Activated CD4-positive, alpha-beta T cell treated with anti-CD3 and anti-CD28 coated beads for 36 hours (primary cell): Measurements from ENCODE around the gene ZNF580. TPM values are rescaled to one million over a fixed set of nuclear protein-coding genes. Genes with fewer than 3 reads are reported as not detected.

Experiments used
- ATAC-seq: fragments of 200-7000 bp; cut with Tn5 transposase; one replicate; pipeline ENCODE4 v1.10.0; 2021; ENCODE audit warnings: mild to moderate bottlenecking, moderate library complexity
- CTCF ChIA-PET: fragments of 350-600 bp; sonication (Branson Sonifier 250); formaldehyde crosslinking; loops from one replicate; lab custom pipeline; 2021; ENCODE audit warnings: antibody characterized with exemption; lab: Charles Lee
- POLR2A ChIA-PET: fragments of 350-600 bp; sonication (Branson Sonifier 250); formaldehyde crosslinking; loops from one replicate; lab custom pipeline; 2021; ENCODE audit warnings: antibody characterized with exemption, inconsistent platforms; lab: Charles Lee
- DNase-seq: peaks from one replicate; pipeline ENCODE4 v3.0.0-alpha.2; 2020
- H3K27ac Mint-ChIP-seq: one replicate; pipeline ENCODE4 v1.8.0; 2021; ENCODE audit warnings: mixed read lengths
- H3K27me3 Mint-ChIP-seq: one replicate; pipeline ENCODE4 v1.8.0; 2021; ENCODE audit warnings: mixed read lengths
- H3K36me3 Mint-ChIP-seq: one replicate; pipeline ENCODE4 v1.8.0; 2021; ENCODE audit warnings: low read depth, mixed read lengths
- H3K4me1 Mint-ChIP-seq: one replicate; pipeline ENCODE4 v1.8.0; 2021; ENCODE audit warnings: mixed read lengths
- H3K4me3 Mint-ChIP-seq: one replicate; pipeline ENCODE4 v1.8.0; 2021; ENCODE audit warnings: mild to moderate bottlenecking, moderate library complexity, mixed read lengths
- H3K9me3 Mint-ChIP-seq: one replicate; pipeline ENCODE4 v1.8.0; 2021; ENCODE audit warnings: low read depth, mixed read lengths
- intact Hi-C, 2 experiments: fragments of 100-400 bp; cut with DNase I in 1 of 2; cut with micrococcal nuclease in 1 of 2; formaldehyde crosslinking; loops; one replicate each; pipeline versions ENCODE4 v1.14.2 to v1.15.1; 2022 to 2024; cut with DNase I, micrococcal nuclease
- total RNA-seq, 2 experiments: library from RNA; stranded (reverse); gene quantifications; one replicate each; pipeline ENCODE4 v1.2.3, GENCODE V29; 2021

Gene ZNF580
- total RNA-seq, 2 experiments from 2014 or later: 24.2 to 35.6 TPM

- ATAC-seq (no peak), DNase-seq (no peak)
- intact Hi-C loops: no loop called here
- CTCF ChIA-PET: interaction anchor here (0.7 to 2.0 kb wide), 3 partner anchors 9 to 142 kb away, joined by 3 to 11 read pairs (median 5); partner anchors contain the start of gene U2AF2
- Mint-ChIP-seq H3K9me3 (no peaks in the 10 kb centered on the region), H3K4me1 (peaks cover 45% of the 10 kb centered on the region), H3K27me3 (no peaks in the 10 kb centered on the region), H3K36me3 (peaks cover 40% of the 10 kb centered on the region), H3K27ac (peak overlapping the region; percentile 25), H3K4me3 (peak overlapping the region; percentile 58)
- POLR2A ChIA-PET: interaction anchor here (0.6 to 1.3 kb wide), 2 partner anchors 9 to 386 kb away, joined by 4 to 7 read pairs; partner anchors contain the start of gene U2AF2
Measured at GRCh38 chr19:55645512-55645881, 4.7 kb downstream of the ZNF580 start.

- H3K9me3 Mint-ChIP-seq: no peaks in the 10 kb centered on the region
- CTCF ChIA-PET: interaction anchor here (0.6 to 2.0 kb wide), 7 partner anchors 8 to 170 kb away, joined by 3 to 9 read pairs (median 4); no protein-coding TSS in a partner anchor
- peaks cover 37% of the 10 kb centered on the region for H3K36me3 Mint-ChIP-seq
Measured at GRCh38 chr19:55646889-55647731, 6.3 kb downstream of the ZNF580 start.

GRCh38 chr19:55647732-55648584 lies 7.2 kb downstream of the ZNF580 start, which contains the start of gene CCDC106:
CCDC106 (plus strand) TSS chr19:55648212; CDS start chr19:55649047, 835 bp downstream.
- intact Hi-C loops: no loop called here
- peak within 1 kb of the TSS; percentile 82 for H3K27ac Mint-ChIP-seq
- H3K27me3 Mint-ChIP-seq: no peaks in the 10 kb centered on the region
- CTCF ChIA-PET: interaction anchor here (0.7 to 1.4 kb wide), 5 partner anchors 9 to 28 kb away, joined by 3 to 9 read pairs (median 4); no protein-coding TSS in a partner anchor
- ATAC-seq: no peak
- peak within 1 kb of the TSS; percentile 74 for H3K4me3 Mint-ChIP-seq
- H3K9me3 Mint-ChIP-seq: no peaks in the 10 kb centered on the region
- DNase-seq: peak; percentile 60
- peaks cover 49% of the 10 kb centered on the region for H3K4me1 Mint-ChIP-seq
- POLR2A ChIA-PET: interaction anchor here (1.0 to 1.6 kb wide), 2 partner anchors 15 to 49 kb away, joined by 3 to 4 read pairs; partner anchors contain the start of gene FIZ1
- peaks cover 34% of the 10 kb centered on the region for H3K36me3 Mint-ChIP-seq

More at GRCh38 chr19:55646889-55647731, 6.3 kb downstream of the ZNF580 start:
- POLR2A ChIA-PET: interaction anchor here (1.0 to 1.6 kb wide), 2 partner anchors 14 to 48 kb away, joined by 3 to 4 read pairs; partner anchors contain the start of gene FIZ1
- ATAC-seq (no peak), DNase-seq (no peak)
- no peaks in the 10 kb centered on the region for H3K27me3 Mint-ChIP-seq
- H3K27ac Mint-ChIP-seq: peak overlapping the region; percentile 82
- peak overlapping the region; percentile 74 for H3K4me3 Mint-ChIP-seq
- intact Hi-C loops: no loop called here
- peaks cover 49% of the 10 kb centered on the region for H3K4me1 Mint-ChIP-seq

- Mint-ChIP-seq H3K4me3 (peak overlapping the region; percentile 74), H3K27ac (peak overlapping the region; percentile 63), H3K27me3 (no peaks in the 10 kb centered on the region), H3K36me3 (peaks cover 29% of the 10 kb centered on the region), H3K9me3 (no peaks in the 10 kb centered on the region), H3K4me1 (peaks cover 44% of the 10 kb centered on the region)
- no peak for DNase-seq
- ATAC-seq: no peak
- intact Hi-C loops: no loop called here
- POLR2A ChIA-PET: no interaction called here
- CTCF ChIA-PET: interaction anchor here (1.0 to 1.8 kb wide), 3 partner anchors 8 to 43 kb away, joined by 3 to 8 read pairs (median 4); no protein-coding TSS in a partner anchor
Measured at GRCh38 chr19:55648585-55649267, 7.9 kb downstream of the ZNF580 start.

- Mint-ChIP-seq H3K27ac (peak overlapping the region; percentile 4), H3K36me3 (peaks cover 23% of the 10 kb centered on the region), H3K4me1 (peaks cover 41% of the 10 kb centered on the region), H3K4me3 (peak overlapping the region; percentile 74), H3K9me3 (no peaks in the 10 kb centered on the region), H3K27me3 (no peaks in the 10 kb centered on the region)
- DNase-seq (no peak), ATAC-seq (no peak)
- CTCF ChIA-PET: interaction anchor here (0.8 to 1.8 kb wide), 3 partner anchors 14 to 43 kb away, joined by 3 to 8 read pairs (median 3); no protein-coding TSS in a partner anchor
- intact Hi-C loops: loop anchor here in 1 of 2 experiments (5.0 to 10.0 kb wide), 2 partner anchors 1633 to 1785 kb away; partner anchors contain the start of genes MYADM and ZNF460
- POLR2A ChIA-PET: no interaction called here
Measured at GRCh38 chr19:55649268-55650125, 8.7 kb downstream of the ZNF580 start.

GRCh38 chr19:55650126-55650557 lies 9.3 kb downstream of the ZNF580 start:
- Mint-ChIP-seq H3K4me3 (no peak overlapping the region), H3K36me3 (peaks cover 18% of the 10 kb centered on the region), H3K9me3 (no peaks in the 10 kb centered on the region), H3K4me1 (peaks cover 38% of the 10 kb centered on the region), H3K27me3 (no peaks in the 10 kb centered on the region), H3K27ac (no peak overlapping the region)
- intact Hi-C loops: loop anchor here in 1 of 2 experiments (5.0 to 10.0 kb wide), 2 partner anchors 1632 to 1785 kb away; partner anchors contain the start of genes MYADM and ZNF460
- ATAC-seq (no peak), DNase-seq (peak; percentile 63)
- ChIA-PET POLR2A (no interaction called here), CTCF (interaction anchor here (0.8 to 1.8 kb wide), 2 partner anchors 14 to 17 kb away, joined by 3 to 8 read pairs; no protein-coding TSS in a partner anchor)

- Mint-ChIP-seq H3K9me3 (no peaks in the 10 kb centered on the region), H3K27me3 (no peaks in the 10 kb centered on the region), H3K36me3 (peaks cover 15% of the 10 kb centered on the region), H3K4me3 (no peak overlapping the region), H3K27ac (no peak overlapping the region), H3K4me1 (peaks cover 32% of the 10 kb centered on the region)
- no peak for DNase-seq
- ATAC-seq: no peak
- ChIA-PET CTCF (interaction anchor here (0.8 to 1.8 kb wide), 2 partner anchors 15 to 18 kb away, joined by 3 to 8 read pairs; no protein-coding TSS in a partner anchor), POLR2A (no interaction called here)
- intact Hi-C loops: loop anchor here in 1 of 2 experiments (5.0 to 10.0 kb wide), 2 partner anchors 1632 to 1786 kb away; partner anchors contain the start of genes MYADM and ZNF460
Measured at GRCh38 chr19:55650602-55651230, 9.9 kb downstream of the ZNF580 start.

- H3K4me3 Mint-ChIP-seq: no peak overlapping the region
- POLR2A ChIA-PET: no interaction called here
- H3K9me3 Mint-ChIP-seq: no peaks in the 10 kb centered on the region
- DNase-seq (no peak), ATAC-seq (no peak)
- H3K36me3 Mint-ChIP-seq: peaks cover 19% of the 10 kb centered on the region
- CTCF ChIA-PET: no interaction called here
- intact Hi-C loops: loop anchor here in 1 of 2 experiments (5.0 to 10.0 kb wide), 2 partner anchors 1631 to 1786 kb away; partner anchors contain the start of genes MYADM and ZNF460
- no peaks in the 10 kb centered on the region for H3K27me3 Mint-ChIP-seq
- H3K27ac Mint-ChIP-seq: no peak overlapping the region
- peaks cover 32% of the 10 kb centered on the region for H3K4me1 Mint-ChIP-seq
Measured at GRCh38 chr19:55651236-55651635, 10.4 kb downstream of the ZNF580 start.
